Measurements from ENCODE around the gene PXMP2.
"Not testable (repeated sequence)": the region's sequence is repeated elsewhere in the genome, so short reads cannot be mapped to it uniquely, and the experiment has no call there.

Gene PXMP2

DNA sequence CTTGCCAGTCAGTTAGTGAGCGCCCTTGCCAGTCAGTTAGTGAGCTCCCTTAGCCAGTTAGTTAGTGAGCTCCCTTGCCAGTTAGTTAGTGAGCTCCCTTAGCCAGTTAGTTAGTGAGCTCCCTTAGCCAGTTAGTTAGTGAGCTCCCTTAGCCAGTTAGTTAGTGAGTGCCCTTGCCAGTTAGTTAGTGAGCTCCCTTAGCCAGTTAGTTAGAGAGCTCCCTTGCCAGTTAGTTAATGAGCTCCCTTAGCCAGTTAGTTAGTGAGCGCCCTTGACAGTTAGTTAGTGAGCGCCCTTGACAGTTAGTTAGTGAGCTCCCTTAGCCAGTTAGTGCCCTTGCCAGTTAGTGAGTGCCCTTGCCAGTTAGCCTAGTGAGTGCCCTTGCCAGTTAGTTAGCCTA, 7.5 kb downstream of the PXMP2 start:
- DNase-seq (ENCODE audit: low spot score): not testable (repeated sequence)

GRCh38 chr12:132695431-132695830, 8.0 kb downstream of the PXMP2 start:
- DNase-seq (ENCODE audit: low spot score): no peak

- DNase-seq (ENCODE audit: low spot score): no peak
These were observed 11.0 kb downstream of the PXMP2 start for GRCh38 chr12:132698341-132698740.

DNA sequence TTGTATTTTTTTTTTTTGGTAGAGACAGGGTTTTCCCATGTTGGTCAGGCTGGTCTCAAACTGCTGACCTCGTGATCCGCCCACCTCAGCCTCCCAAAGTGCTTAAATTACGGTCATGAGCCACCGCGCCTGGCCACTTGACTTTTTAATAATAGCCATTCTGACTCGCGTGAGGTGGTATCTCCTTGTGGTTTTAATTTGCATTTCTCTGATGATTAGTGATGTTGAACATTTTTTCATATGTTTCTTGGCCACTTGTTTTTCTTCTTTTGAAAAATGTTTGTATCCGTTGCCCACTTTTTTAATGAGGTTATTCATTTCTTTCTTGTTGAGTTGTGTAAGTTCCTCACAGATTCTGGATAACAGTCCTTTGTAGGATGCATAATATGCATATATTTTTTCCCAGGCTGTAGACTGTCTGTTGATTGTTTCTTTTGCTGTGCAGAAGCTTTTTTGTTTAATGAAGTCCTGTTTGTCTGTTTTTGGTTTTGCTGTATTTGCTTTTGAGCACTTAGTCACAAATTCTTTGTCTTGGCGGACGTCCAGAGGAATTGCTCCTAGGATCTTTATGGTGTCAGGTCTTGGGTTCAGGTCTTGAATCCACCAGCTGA, 12.9 kb downstream of the PXMP2 start:
- no peak for DNase-seq (ENCODE audit: low spot score)

GRCh38 chr12:132702640-132703039, 15.3 kb downstream of the PXMP2 start:
- DNase-seq (ENCODE audit: low spot score): no peak

DNA sequence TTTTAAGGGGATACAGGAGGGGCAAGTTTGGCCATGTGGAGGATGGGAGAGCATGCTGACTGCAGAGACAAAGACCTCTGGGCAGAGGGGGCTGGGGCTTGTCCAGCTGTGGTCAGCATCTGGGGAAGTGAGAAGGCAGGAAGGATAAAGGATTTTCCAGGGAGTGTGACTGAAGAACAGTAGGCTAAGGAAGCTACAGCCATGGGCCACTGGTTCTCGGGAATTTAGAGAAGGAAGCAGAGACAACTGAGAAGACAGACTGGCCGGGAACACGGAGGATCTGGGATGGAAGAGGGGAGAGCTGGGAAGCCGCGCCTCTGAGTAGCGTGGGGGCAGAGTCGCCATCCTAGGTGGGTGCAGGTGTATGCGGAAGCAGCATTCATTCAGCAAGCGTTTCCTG, 16.3 kb downstream of the PXMP2 start:
- DNase-seq (ENCODE audit: low spot score): no peak

- DNase-seq (ENCODE audit: low spot score): no peak
These were observed 19.9 kb downstream of the PXMP2 start for GRCh38 chr12:132707241-132707640.

- DNase-seq (ENCODE audit: low spot score): no peak
These were observed 20.8 kb downstream of the PXMP2 start for GRCh38 chr12:132708150-132708549.

DNA sequence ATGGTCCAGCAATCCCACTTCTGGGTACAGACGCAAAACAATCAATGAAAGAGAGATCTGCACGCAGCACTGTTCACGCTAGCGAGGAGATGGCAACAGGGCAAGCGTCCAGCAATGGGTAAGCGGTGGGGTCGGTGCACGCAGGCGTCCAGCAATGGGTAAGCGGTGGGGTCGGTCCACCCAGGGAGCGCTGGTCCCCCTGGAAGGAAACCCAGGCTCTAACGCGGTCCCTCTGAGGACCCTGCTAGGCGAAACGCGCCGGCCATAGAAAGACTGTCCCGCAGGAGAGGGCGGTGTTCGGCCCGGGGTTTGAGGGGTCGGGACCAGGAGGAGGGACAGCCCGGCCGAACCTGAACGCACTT, 22.6 kb downstream of the PXMP2 start:
- DNase-seq (ENCODE audit: low spot score): no peak

DNA sequence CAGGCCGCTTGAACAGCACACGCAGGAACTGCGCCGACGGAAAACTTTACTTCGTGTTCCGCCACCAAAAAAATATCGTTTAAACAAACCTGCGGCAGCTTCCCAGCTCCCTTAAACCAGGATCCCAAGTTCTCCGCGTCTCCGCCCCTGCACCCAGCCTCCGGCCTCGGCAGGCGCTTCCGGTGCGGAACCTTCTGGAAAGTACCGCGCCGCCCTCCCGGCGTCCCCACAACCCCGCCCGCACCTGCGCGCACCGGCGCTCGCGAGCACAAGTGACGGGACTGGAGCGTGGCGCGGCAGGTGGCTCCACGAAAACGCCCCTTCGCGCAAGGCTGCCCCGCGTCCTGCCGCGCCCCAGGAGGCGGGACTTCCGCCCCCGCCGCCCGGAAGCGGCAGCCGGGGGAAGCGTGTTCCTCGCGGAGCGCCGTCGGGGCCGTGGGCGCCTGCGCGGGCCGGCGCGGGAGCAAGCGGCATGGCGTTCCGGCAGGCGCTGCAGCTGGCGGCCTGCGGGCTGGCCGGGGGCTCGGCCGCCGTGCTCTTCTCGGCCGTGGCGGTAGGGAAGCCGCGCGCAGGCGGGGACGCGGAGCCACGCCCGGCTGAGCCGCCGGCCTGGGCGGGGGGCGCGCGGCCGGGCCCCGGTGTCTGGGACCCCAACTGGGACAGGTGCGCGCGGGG, 23.2 kb downstream of the PXMP2 start, which contains the start of gene PGAM5:
TSS of gene PGAM5 (plus strand) at position 438 of the 675 bp plus-strand sequence. CDS start at position 473, 35 bp downstream.
- peak; percentile 92 for DNase-seq (ENCODE audit: low spot score)

- no peak for DNase-seq (ENCODE audit: low spot score)
These were observed 23.9 kb downstream of the PXMP2 start for GRCh38 chr12:132711080-132711843.

GRCh38 chr12:132713123-132713522, 25.7 kb downstream of the PXMP2 start:
- no peak for DNase-seq (ENCODE audit: low spot score)

- no peak for DNase-seq (ENCODE audit: low spot score)
These were observed 28.5 kb downstream of the PXMP2 start for GRCh38 chr12:132715874-132716273.

- no peak for DNase-seq (ENCODE audit: low spot score)
These were observed 29.0 kb downstream of the PXMP2 start for GRCh38 chr12:132716356-132716755.

DNA sequence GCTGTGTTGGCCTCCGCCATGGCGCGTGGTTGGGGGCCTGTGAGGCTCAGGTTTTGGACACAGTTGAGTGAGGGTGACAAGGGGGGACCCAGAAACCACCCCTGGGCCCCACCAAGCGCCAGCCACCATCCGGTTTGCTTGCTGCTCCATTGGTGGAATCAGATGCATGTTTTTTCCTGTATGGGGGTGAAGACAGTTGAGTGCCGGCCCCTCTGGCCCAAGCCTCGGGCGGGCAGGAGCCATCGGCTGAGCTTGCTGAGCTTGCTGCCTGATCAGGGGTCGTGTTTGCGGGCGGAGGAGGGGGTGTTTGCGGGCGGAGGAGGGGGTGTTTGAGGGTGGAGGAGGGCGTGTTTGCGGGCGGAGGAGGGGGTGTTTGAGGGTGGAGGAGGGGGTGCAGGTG, 29.6 kb downstream of the PXMP2 start:
- DNase-seq (ENCODE audit: low spot score): no peak

GRCh38 chr12:132717531-132718387, 30.4 kb downstream of the PXMP2 start:
- no peak for DNase-seq (ENCODE audit: low spot score)

- DNase-seq (ENCODE audit: low spot score): no peak
These were observed 31.3 kb downstream of the PXMP2 start for GRCh38 chr12:132718644-132719043.

DNA sequence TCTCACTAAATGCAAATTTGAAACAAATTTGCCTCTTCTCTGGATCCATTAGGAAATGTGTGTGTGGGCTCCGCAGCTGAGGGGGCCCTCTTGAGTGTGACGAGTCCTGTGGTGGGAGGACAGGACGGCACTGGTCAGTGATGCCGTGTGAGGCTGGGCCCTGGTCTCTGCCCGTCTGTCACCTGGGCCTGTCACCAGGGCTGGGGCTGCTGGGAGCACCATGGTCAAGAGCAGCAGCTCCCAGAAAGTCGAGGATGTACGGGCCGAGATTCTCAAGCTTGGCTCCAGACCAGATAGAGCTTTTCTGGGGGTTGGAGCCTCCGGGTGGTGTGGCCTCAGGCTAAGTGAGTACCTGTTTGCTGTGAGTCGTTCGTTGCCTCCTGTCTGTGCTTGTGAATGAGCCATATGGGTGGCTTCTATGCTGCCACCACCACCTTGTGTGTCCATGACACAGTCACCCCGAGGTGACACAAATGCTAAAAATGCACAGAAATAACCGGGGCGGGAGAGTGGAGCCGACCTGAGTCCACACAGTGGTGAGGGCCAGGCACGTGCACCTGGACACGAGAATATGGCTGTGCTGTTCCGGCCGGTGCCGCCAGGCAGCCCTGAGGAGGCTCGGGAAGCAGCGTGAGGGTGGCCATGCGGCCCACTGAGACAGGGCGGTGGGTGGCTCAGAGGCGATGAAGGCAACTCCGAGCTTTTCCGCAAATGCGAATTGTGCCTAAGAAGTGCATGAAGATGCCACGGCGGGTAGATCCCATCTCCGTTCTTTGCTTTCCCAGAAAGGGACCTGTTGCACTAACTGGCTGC, 32.0 kb downstream of the PXMP2 start:
- DNase-seq (ENCODE audit: low spot score): no peak

DNA sequence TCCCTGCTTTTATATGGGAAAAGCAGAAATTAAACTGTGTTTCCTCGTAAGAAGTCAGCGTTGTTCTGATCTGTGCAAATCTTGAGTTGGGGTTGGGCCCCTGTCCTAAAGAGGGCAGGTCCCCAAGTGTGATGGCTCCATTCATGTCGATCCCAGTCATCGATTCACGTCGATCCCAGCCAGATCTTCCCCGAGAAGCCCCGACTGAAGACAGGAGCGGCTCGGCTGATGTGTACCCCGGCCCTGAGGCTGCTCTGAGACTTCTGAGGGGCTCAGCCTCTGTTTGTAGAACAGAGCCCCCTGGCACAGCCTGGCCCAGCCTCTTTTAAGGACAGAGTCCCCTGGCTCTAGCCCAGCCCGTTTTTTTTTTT, 32.6 kb downstream of the PXMP2 start:
- no peak for DNase-seq (ENCODE audit: low spot score)

DNA sequence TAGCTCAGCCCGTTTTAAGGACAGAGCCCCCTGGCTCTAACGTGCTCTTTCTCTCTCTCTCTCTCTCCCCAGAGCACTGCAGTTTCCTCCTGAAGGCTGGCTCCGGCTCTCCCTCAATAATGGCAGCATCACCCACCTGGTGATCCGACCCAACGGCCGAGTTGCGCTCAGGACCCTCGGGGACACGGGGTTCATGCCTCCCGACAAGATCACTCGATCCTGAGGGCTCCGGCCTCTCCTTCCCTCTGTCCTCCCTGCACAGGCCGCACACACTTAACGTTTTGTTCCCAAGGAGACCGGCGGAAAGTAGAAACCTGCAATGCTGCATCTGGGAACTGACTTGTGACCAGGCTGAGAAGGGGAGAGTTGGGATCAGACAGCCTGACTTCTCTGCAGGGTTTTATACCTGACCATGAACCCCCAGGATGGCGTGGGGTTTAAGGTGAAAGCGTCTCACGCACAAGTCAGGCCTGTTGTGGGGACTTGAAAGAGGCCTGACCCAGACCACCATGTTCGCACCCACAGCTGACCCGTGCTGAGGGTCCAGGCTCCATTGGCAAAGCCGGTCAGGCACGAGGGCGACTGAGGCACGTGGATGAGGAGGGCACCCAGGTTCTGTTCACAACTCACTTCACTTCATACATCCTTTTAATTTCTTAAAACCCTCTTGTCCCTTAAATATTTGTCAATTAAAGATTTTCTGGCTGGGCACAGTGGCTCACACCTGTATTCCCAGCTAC, 33.4 kb downstream of the PXMP2 start:
- DNase-seq (ENCODE audit: low spot score): no peak

Data from CD4-positive, alpha-beta T cell treated with Interleukin-2 at 100 ng/mL for 4 hours (primary cell).